ENCODE results near the gene IL21R. TPM values are rescaled to one million over a fixed set of nuclear protein-coding genes. Genes with fewer than 3 reads are reported as not detected.

The IL21R gene
- total RNA-seq, 2 experiments from 2014 or later: 61.8 to 73.5 TPM

DNA sequence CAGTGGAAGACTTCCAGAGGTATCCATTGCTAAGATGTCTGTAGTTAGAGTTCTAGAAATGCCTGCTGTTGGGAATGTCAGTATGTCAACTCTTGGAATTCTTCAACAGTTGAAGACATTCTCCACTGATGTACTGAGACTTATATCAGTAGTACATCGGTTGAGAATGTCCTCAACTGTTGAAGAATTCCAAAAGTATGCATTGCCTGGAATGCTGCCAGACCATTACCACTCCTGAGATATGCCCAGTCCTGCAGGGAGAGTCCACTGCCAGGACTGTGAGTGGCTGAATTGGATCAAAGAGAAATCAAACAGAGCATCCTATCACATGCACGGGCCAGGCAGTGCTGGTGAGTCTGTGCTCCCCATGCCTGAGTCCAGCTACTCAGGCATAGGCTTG, 42.0 kb downstream of the IL21R start:
- peaks cover 93% of the 10 kb centered on the region for H3K36me3 Mint-ChIP-seq (ENCODE audit: low read depth)
- intact Hi-C loops (cut with DNase I, micrococcal nuclease): no loop called here
- ChIA-PET CTCF (interaction anchor here (1.0 to 2.0 kb wide), 2 partner anchors 265 to 288 kb away, joined by 3 to 7 read pairs; no protein-coding TSS in a partner anchor), POLR2A (interaction anchor here (0.8 kb wide), 1 partner anchor 76 kb away, joined by 3 read pairs; no protein-coding TSS in a partner anchor)
- H3K27me3 Mint-ChIP-seq: no peaks in the 10 kb centered on the region
- H3K9me3 Mint-ChIP-seq (ENCODE audit: low read depth): peaks cover 2% of the 10 kb centered on the region
- no peak overlapping the region for H3K4me3 Mint-ChIP-seq
- H3K27ac Mint-ChIP-seq: no peak overlapping the region
- H3K4me1 Mint-ChIP-seq: peaks cover 52% of the 10 kb centered on the region
- ATAC-seq (no peak), DNase-seq (no peak)

DNA sequence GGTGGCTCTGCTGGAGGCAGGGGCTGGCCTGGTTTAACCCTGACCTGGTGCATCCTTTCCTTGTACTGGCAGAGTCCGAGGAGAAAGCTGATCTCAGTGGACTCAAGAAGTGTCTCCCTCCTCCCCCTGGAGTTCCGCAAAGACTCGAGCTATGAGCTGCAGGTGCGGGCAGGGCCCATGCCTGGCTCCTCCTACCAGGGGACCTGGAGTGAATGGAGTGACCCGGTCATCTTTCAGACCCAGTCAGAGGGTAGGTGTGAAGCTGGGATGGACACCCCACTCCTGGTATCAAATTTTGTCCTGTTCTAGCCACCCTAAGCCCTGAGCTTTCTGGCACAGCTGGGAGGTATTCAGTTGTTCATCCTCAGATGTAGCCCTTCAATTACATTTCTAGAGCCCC, 42.5 kb downstream of the IL21R start:
- CTCF ChIA-PET: interaction anchor here (1.0 to 2.0 kb wide), 2 partner anchors 265 to 289 kb away, joined by 3 to 7 read pairs; no protein-coding TSS in a partner anchor

DNA sequence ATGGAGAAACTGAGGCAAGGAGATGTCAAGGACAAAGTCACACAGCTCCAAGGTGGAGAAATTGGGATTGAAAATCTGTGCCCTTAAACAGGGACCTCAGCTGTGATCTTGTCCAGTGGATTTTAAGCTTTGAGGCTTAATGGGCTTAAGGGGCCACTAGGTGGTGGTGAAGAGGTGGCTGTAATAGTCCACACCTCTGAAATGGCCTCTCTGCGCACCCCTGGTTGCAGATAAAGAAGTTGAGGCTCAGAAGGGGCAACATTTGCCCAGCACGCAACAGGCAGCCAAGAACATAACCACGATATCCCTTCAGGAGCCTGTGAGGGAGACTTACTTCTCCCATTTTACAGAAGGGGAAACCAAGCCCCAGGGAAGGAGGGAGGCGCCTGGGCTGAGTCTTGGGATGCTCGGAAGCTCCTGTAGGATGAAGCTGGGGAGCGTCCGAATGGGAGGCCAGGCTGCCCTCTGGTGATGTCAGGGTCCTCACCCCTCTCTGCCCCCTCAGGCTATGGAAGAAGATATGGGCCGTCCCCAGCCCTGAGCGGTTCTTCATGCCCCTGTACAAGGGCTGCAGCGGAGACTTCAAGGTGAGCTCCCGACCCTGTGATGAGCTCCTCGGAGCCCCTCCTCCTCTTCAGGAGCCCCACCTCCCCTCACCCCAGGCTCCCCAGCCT, 43.7 kb downstream of the IL21R start:
- H3K4me1 Mint-ChIP-seq: peaks cover 65% of the 10 kb centered on the region
- peak overlapping the region; percentile 60 for H3K27ac Mint-ChIP-seq
- H3K9me3 Mint-ChIP-seq (ENCODE audit: low read depth): peaks cover 2% of the 10 kb centered on the region
- H3K27me3 Mint-ChIP-seq: no peaks in the 10 kb centered on the region
- peaks cover 92% of the 10 kb centered on the region for H3K36me3 Mint-ChIP-seq (ENCODE audit: low read depth)
- no peak overlapping the region for H3K4me3 Mint-ChIP-seq
- intact Hi-C loops (cut with DNase I, micrococcal nuclease): loop anchor here (2.0 kb wide), 2 partner anchors 15 to 19 kb away; no protein-coding TSS in a partner anchor
- no peak for DNase-seq
- ATAC-seq: no peak
- ChIA-PET POLR2A (no interaction called here), CTCF (interaction anchor here (0.6 to 2.0 kb wide), 4 partner anchors 8 to 266 kb away, joined by 3 to 7 read pairs (median 4); no protein-coding TSS in a partner anchor)

More for the DNA sequence above, 42.5 kb downstream of the IL21R start:
- no peak for DNase-seq
- ATAC-seq: no peak
- Mint-ChIP-seq H3K27ac (no peak overlapping the region), H3K4me1 (peaks cover 55% of the 10 kb centered on the region), H3K4me3 (no peak overlapping the region), H3K36me3 (ENCODE audit: low read depth) (peaks cover 93% of the 10 kb centered on the region), H3K9me3 (ENCODE audit: low read depth) (peaks cover 2% of the 10 kb centered on the region), H3K27me3 (no peaks in the 10 kb centered on the region)
- POLR2A ChIA-PET: no interaction called here
- intact Hi-C loops (cut with DNase I, micrococcal nuclease): no loop called here

DNA sequence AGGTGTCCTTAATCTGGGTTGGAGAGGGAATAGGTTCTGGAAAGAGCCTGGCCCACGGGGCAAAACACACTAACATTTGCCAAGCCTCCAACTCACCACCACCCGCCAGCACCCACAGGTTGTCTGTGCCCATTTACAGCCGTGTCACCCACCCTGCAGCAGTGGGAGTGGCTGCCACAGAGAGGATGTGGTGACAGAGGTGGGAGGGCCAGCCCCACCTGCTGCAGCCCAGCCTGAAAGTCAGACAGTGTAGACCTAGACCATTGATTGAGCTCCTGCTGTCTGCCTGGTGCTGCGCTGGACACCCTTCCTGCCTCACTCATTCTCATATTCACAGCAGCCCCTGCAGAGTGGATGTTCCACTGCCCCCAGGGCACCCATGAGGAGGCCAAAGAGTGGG, 44.7 kb downstream of the IL21R start:
- peak; percentile 69 for DNase-seq
- Mint-ChIP-seq H3K27ac (peak overlapping the region; percentile 78), H3K36me3 (ENCODE audit: low read depth) (peaks cover 91% of the 10 kb centered on the region), H3K9me3 (ENCODE audit: low read depth) (peaks cover 2% of the 10 kb centered on the region), H3K4me1 (peaks cover 75% of the 10 kb centered on the region), H3K4me3 (no peak overlapping the region), H3K27me3 (no peaks in the 10 kb centered on the region)
- intact Hi-C loops (cut with DNase I, micrococcal nuclease): loop anchor here (2.0 kb wide), 2 partner anchors 16 to 20 kb away; no protein-coding TSS in a partner anchor
- POLR2A ChIA-PET: interaction anchor here (0.6 to 1.1 kb wide), 2 partner anchors 72 to 171 kb away, joined by 3 to 4 read pairs; no protein-coding TSS in a partner anchor
- ATAC-seq: peak; percentile 50
- CTCF ChIA-PET: interaction anchor here (1.0 kb wide), 1 partner anchor 211 kb away, joined by 6 read pairs; no protein-coding TSS in a partner anchor

DNA sequence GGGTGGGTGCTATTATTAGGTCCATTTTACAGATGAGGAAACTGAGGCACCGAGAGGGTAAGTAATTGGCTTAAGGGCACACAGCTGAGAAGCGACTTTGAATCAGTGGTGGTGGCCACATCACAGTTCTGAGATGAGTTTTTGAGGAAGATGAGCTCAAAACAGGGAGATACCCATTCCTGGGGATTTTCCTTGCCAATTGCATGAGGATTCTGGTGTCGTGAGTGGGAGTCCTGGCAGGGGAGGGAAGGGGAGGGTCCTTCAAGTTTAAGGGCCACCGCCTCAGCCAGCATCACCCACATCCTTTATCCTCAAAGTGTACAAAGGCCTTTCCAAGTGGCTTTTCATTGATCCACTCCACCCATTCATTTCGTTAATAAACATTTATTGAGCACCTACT, 45.3 kb downstream of the IL21R start:
- peaks cover 90% of the 10 kb centered on the region for H3K36me3 Mint-ChIP-seq (ENCODE audit: low read depth)
- no peak overlapping the region for H3K4me3 Mint-ChIP-seq
- H3K27ac Mint-ChIP-seq: peak overlapping the region; percentile 78
- no peak for DNase-seq
- no peak for ATAC-seq
- POLR2A ChIA-PET: interaction anchor here (1.1 kb wide), 1 partner anchor 73 kb away, joined by 4 read pairs; no protein-coding TSS in a partner anchor
- peaks cover 2% of the 10 kb centered on the region for H3K9me3 Mint-ChIP-seq (ENCODE audit: low read depth)
- peaks cover 79% of the 10 kb centered on the region for H3K4me1 Mint-ChIP-seq
- no peaks in the 10 kb centered on the region for H3K27me3 Mint-ChIP-seq
- CTCF ChIA-PET: interaction anchor here (1.0 kb wide), 1 partner anchor 212 kb away, joined by 6 read pairs; no protein-coding TSS in a partner anchor
- intact Hi-C loops (cut with DNase I, micrococcal nuclease): loop anchor here (2.0 kb wide), 2 partner anchors 16 to 20 kb away; no protein-coding TSS in a partner anchor

DNA sequence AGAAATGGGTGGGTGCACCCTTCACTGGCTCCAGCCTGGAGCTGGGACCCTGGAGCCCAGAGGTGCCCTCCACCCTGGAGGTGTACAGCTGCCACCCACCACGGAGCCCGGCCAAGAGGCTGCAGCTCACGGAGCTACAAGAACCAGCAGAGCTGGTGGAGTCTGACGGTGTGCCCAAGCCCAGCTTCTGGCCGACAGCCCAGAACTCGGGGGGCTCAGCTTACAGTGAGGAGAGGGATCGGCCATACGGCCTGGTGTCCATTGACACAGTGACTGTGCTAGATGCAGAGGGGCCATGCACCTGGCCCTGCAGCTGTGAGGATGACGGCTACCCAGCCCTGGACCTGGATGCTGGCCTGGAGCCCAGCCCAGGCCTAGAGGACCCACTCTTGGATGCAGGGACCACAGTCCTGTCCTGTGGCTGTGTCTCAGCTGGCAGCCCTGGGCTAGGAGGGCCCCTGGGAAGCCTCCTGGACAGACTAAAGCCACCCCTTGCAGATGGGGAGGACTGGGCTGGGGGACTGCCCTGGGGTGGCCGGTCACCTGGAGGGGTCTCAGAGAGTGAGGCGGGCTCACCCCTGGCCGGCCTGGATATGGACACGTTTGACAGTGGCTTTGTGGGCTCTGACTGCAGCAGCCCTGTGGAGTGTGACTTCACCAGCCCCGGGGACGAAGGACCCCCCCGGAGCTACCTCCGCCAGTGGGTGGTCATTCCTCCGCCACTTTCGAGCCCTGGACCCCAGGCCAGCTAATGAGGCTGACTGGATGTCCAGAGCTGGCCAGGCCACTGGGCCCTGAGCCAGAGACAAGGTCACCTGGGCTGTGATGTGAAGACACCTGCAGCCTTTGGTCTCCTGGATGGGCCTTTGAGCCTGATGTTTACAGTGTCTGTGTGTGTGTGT, 46.8 kb downstream of the IL21R start:
- peaks cover 81% of the 10 kb centered on the region for H3K4me1 Mint-ChIP-seq
- CTCF ChIA-PET: interaction anchor here (0.6 kb wide), 1 partner anchor 809 kb away, joined by 4 read pairs; no protein-coding TSS in a partner anchor
- peaks cover 81% of the 10 kb centered on the region for H3K36me3 Mint-ChIP-seq (ENCODE audit: low read depth)
- H3K9me3 Mint-ChIP-seq (ENCODE audit: low read depth): peaks cover 5% of the 10 kb centered on the region
- no peaks in the 10 kb centered on the region for H3K27me3 Mint-ChIP-seq
- DNase-seq: no peak
- H3K27ac Mint-ChIP-seq: peak overlapping the region; percentile 89
- intact Hi-C loops (cut with DNase I, micrococcal nuclease): no loop called here
- H3K4me3 Mint-ChIP-seq: no peak overlapping the region
- no peak for ATAC-seq
- POLR2A ChIA-PET: interaction anchor here (0.5 kb wide), 1 partner anchor 83 kb away, joined by 4 read pairs; no protein-coding TSS in a partner anchor

DNA sequence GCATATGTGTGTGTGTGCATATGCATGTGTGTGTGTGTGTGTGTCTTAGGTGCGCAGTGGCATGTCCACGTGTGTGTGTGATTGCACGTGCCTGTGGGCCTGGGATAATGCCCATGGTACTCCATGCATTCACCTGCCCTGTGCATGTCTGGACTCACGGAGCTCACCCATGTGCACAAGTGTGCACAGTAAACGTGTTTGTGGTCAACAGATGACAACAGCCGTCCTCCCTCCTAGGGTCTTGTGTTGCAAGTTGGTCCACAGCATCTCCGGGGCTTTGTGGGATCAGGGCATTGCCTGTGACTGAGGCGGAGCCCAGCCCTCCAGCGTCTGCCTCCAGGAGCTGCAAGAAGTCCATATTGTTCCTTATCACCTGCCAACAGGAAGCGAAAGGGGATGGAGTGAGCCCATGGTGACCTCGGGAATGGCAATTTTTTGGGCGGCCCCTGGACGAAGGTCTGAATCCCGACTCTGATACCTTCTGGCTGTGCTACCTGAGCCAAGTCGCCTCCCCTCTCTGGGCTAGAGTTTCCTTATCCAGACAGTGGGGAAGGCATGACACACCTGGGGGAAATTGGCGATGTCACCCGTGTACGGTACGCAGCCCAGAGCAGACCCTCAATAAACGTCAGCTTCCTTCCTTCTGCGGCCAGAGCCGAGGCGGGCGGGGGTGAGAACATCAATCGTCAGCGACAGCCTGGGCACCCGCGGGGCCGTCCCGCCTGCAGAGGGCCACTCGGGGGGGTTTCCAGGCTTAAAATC, 47.6 kb downstream of the IL21R start:
- POLR2A ChIA-PET: interaction anchor here (0.7 to 0.8 kb wide), 2 partner anchors 10 to 76 kb away, joined by 3 to 4 read pairs; no protein-coding TSS in a partner anchor

DNA sequence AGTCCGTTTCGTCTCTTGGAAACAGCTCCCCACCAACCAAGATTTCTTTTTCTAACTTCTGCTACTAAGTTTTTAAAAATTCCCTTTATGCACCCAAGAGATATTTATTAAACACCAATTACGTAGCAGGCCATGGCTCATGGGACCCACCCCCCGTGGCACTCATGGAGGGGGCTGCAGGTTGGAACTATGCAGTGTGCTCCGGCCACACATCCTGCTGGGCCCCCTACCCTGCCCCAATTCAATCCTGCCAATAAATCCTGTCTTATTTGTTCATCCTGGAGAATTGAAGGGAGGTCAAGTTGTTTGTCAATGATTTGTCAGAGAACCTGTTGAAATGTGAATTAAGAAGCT, 48.2 kb downstream of the IL21R start:
- ATAC-seq (no peak), DNase-seq (no peak)
- Mint-ChIP-seq H3K27ac (peak overlapping the region; percentile 89), H3K4me3 (peak overlapping the region; percentile 26), H3K4me1 (peaks cover 84% of the 10 kb centered on the region), H3K9me3 (ENCODE audit: low read depth) (peaks cover 5% of the 10 kb centered on the region), H3K36me3 (ENCODE audit: low read depth) (peaks cover 68% of the 10 kb centered on the region), H3K27me3 (no peaks in the 10 kb centered on the region)
- POLR2A ChIA-PET: interaction anchor here (0.7 to 0.8 kb wide), 3 partner anchors 10 to 76 kb away, joined by 3 to 4 read pairs (median 3); no protein-coding TSS in a partner anchor
- intact Hi-C loops (cut with DNase I, micrococcal nuclease): loop anchor here in 1 of 2 experiments (2.0 kb wide), 1 partner anchor 41 kb away; no protein-coding TSS in a partner anchor
- CTCF ChIA-PET: interaction anchor here (0.6 to 1.7 kb wide), 6 partner anchors 45 to 281 kb away, joined by 3 to 9 read pairs (median 3); no protein-coding TSS in a partner anchor

More for the DNA sequence above, 47.6 kb downstream of the IL21R start:
- Mint-ChIP-seq H3K27ac (peak overlapping the region; percentile 89), H3K36me3 (ENCODE audit: low read depth) (peaks cover 73% of the 10 kb centered on the region), H3K9me3 (ENCODE audit: low read depth) (peaks cover 5% of the 10 kb centered on the region), H3K4me3 (peak overlapping the region; percentile 26), H3K27me3 (no peaks in the 10 kb centered on the region), H3K4me1 (peaks cover 84% of the 10 kb centered on the region)
- ATAC-seq (peak; percentile 60), DNase-seq (peak; percentile 85)
- CTCF ChIA-PET: interaction anchor here (0.7 to 1.7 kb wide), 3 partner anchors 80 to 220 kb away, joined by 3 to 9 read pairs (median 3); no protein-coding TSS in a partner anchor
- intact Hi-C loops (cut with DNase I, micrococcal nuclease): loop anchor here in 1 of 2 experiments (2.0 kb wide), 1 partner anchor 41 kb away; no protein-coding TSS in a partner anchor

DNA sequence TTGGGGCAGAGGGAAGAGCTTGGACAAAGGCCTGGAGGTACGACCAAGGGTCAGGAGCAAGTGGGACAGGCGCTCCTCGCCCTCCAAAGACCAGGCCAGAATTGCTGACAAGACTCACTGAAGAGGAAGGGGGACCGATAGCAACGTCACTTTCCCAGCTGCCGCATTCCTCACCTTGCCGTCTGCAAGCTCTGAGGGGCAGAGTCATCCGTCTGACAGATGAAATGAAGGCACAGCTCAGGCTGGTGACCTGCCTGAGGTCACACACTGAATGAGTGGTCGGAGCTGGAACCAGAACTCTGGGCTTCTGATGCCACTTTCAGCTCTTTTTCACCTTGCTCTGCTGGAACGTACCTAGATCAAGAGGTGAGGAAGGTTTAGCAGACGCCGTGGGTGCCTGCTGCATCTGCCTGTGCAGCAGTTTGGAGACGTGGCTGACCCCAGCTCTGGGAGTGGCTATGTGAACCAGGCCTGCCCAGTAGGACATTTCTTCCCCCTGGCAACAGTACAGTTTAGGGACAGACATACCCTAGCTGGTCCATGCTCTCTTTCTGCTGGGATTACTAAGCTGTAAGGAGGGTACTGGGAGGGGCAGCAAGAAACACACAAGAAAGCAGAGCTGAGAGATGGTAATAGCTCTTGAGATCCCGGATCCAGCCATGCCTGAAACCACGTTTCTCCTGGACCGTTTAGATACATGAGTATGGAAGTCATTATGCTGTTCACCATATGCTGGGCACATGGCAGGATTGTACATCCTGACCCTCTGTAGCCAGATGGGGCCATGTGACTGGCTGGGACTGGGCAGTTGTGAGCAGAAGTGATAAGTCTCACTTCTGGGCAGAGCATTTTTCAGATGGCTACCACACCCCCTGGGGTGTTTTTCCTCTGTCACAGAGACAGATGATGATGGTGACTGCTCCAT, 50.9 kb downstream of the IL21R start:
- ATAC-seq (no peak), DNase-seq (peak; percentile 34)
- peak overlapping the region; percentile 18 for H3K4me3 Mint-ChIP-seq
- ChIA-PET POLR2A (interaction anchor here (0.6 kb wide), 1 partner anchor 48 kb away, joined by 3 read pairs; no protein-coding TSS in a partner anchor), CTCF (interaction anchor here (0.7 to 2.1 kb wide), 6 partner anchors 30 to 273 kb away, joined by 3 to 9 read pairs (median 3); no protein-coding TSS in a partner anchor)
- peaks cover 44% of the 10 kb centered on the region for H3K36me3 Mint-ChIP-seq (ENCODE audit: low read depth)
- peaks cover 5% of the 10 kb centered on the region for H3K9me3 Mint-ChIP-seq (ENCODE audit: low read depth)
- peaks cover 82% of the 10 kb centered on the region for H3K4me1 Mint-ChIP-seq
- H3K27ac Mint-ChIP-seq: peak overlapping the region; percentile 32
- intact Hi-C loops (cut with DNase I, micrococcal nuclease): no loop called here
- H3K27me3 Mint-ChIP-seq: no peaks in the 10 kb centered on the region

Data from activated CD4-positive, alpha-beta T cell treated with anti-CD3 and anti-CD28 coated beads for 36 hours (primary cell).